Nephron progenitor cell (in vitro differentiated cells): ENCODE data around the gene CDKN1B.

Experiments
- DNase-seq: peaks from one replicate; pipeline ENCODE4 v3.0.0; 2021
- H3K27ac Mint-ChIP-seq: 2 replicates; pipeline ENCODE4 v1.8.0; 2021; ENCODE audit warnings: mild to moderate bottlenecking, moderate library complexity, mixed read lengths
- H3K27me3 Mint-ChIP-seq: 2 replicates; pipeline ENCODE4 v1.8.0; 2021; ENCODE audit warnings: mild to moderate bottlenecking, low read depth, mixed read lengths; ENCODE audit not compliant: poor library complexity
- H3K36me3 Mint-ChIP-seq: 2 replicates; pipeline ENCODE4 v1.8.0; 2021; ENCODE audit warnings: low read depth, mixed read lengths
- H3K4me1 Mint-ChIP-seq: 2 replicates; pipeline ENCODE4 v1.8.0; 2021; ENCODE audit warnings: mixed read lengths
- H3K4me3 Mint-ChIP-seq: 2 replicates; pipeline ENCODE4 v1.8.0; 2021; ENCODE audit warnings: mild to moderate bottlenecking, moderate library complexity, mixed read lengths
- H3K9me3 Mint-ChIP-seq: 2 replicates; pipeline ENCODE4 v1.8.0; 2021; ENCODE audit warnings: mild to moderate bottlenecking, moderate library complexity, mixed read lengths
- CTCF ChIP-seq: fragments of 200-600 bp; sonication (generic); IDR thresholded peaks from 2 replicates; pipeline ENCODE4 v1.5.0; 2021; ENCODE audit warnings: antibody characterized with exemption

CDKN1B gene

GRCh38 chr12:12757121-12757520, 40.0 kb downstream of the CDKN1B start:
- Mint-ChIP-seq H3K9me3 (peaks cover 3% of the 10 kb centered on the region), H3K36me3 (peaks cover 4% of the 10 kb centered on the region), H3K27ac (no peak overlapping the region), H3K4me1 (no peaks in the 10 kb centered on the region), H3K4me3 (no peak overlapping the region), H3K27me3 (no peaks in the 10 kb centered on the region)
- TF ChIP-seq CTCF = no peak
- no peak for DNase-seq

- Mint-ChIP-seq H3K27me3 (no peaks in the 10 kb centered on the region), H3K36me3 (peaks cover 4% of the 10 kb centered on the region), H3K4me3 (no peak overlapping the region), H3K9me3 (peaks cover 3% of the 10 kb centered on the region), H3K27ac (no peak overlapping the region), H3K4me1 (no peaks in the 10 kb centered on the region)
- DNase-seq = no peak
- TF ChIP-seq CTCF = no peak
Measured at GRCh38 chr12:12759234-12759915, 42.2 kb downstream of the CDKN1B start.

GRCh38 chr12:12764824-12765223, 47.7 kb downstream of the CDKN1B start:
- Mint-ChIP-seq H3K9me3 (peaks cover 11% of the 10 kb centered on the region), H3K4me3 (no peak overlapping the region), H3K36me3 (peaks cover 8% of the 10 kb centered on the region), H3K27me3 (no peaks in the 10 kb centered on the region), H3K4me1 (no peaks in the 10 kb centered on the region), H3K27ac (peak overlapping the region; percentile 97)
- DNase-seq = no peak
- no peak for TF ChIP-seq CTCF

- Mint-ChIP-seq H3K9me3 (peaks cover 45% of the 10 kb centered on the region), H3K4me1 (no peaks in the 10 kb centered on the region), H3K4me3 (no peak overlapping the region), H3K27me3 (peaks cover 6% of the 10 kb centered on the region), H3K36me3 (peaks cover 29% of the 10 kb centered on the region), H3K27ac (no peak overlapping the region)
- no peak for TF ChIP-seq CTCF
- no peak for DNase-seq
Measured at GRCh38 chr12:12770262-12770661, 53.1 kb downstream of the CDKN1B start.
